HEK293T (cell line): ENCODE results near the gene MKLN1.
A peak's percentile ranks its signal among the peaks of the same experiment; 100 is the strongest.
"Not testable (repeated sequence)": the region's sequence is repeated elsewhere in the genome, so short reads cannot be mapped to it uniquely, and the experiment has no call there.

Experiments
- CTCF ChIA-PET: fragments of 350-600 bp; formaldehyde crosslinking; extraction: SDS; loops from one replicate; lab custom pipeline; 2021; ENCODE audit warnings: antibody characterized with exemption, inconsistent platforms; lab: Yijun Ruan, JAX
- POLR2A ChIA-PET: fragments of 350-600 bp; formaldehyde crosslinking; extraction: SDS; loops from one replicate; lab custom pipeline; 2020; ENCODE audit warnings: antibody characterized with exemption, inconsistent platforms; lab: Yijun Ruan, JAX
- DNase-seq: peaks from one replicate; pipeline ENCODE4 v3.0.0; 2012; ENCODE audit warnings: mixed read lengths; ENCODE audit errors: extremely low spot score
- ARNT ChIP-seq: fragments of 450-650 bp; IDR thresholded peaks from 2 replicates; pipeline ENCODE4 v1.6.1; 2017; ENCODE audit warnings: mild to moderate bottlenecking
- BHLHE40 ChIP-seq: fragments of 450-650 bp; IDR thresholded peaks from 2 replicates; pipeline ENCODE4 v1.6.1; 2016; ENCODE audit warnings: mild to moderate bottlenecking, moderate library complexity, borderline replicate concordance
- CTBP1 ChIP-seq: fragments of 450-650 bp; IDR thresholded peaks from 2 replicates; pipeline ENCODE4 v1.6.1; 2016; ENCODE audit warnings: borderline replicate concordance
- ELF4 ChIP-seq: fragments of 450-650 bp; IDR thresholded peaks from 2 replicates; pipeline ENCODE4 v1.6.1; 2017; ENCODE audit warnings: antibody characterized with exemption
- FOXA1 ChIP-seq: fragments of 450-650 bp; IDR thresholded peaks from 2 replicates; pipeline ENCODE4 v1.6.1; 2016; ENCODE audit warnings: mild to moderate bottlenecking
- FOXK2 ChIP-seq: fragments of 450-650 bp; IDR thresholded peaks from 2 replicates; pipeline ENCODE4 v1.6.1; 2016; ENCODE audit warnings: mild to moderate bottlenecking
- FOXM1 ChIP-seq: fragments of 450-650 bp; IDR thresholded peaks from 2 replicates; pipeline ENCODE4 v1.6.1; 2017; ENCODE audit warnings: mild to moderate bottlenecking, borderline replicate concordance
- HDGF ChIP-seq: fragments of 450-650 bp; IDR thresholded peaks from 2 replicates; pipeline ENCODE4 v1.6.1; 2017; ENCODE audit warnings: antibody characterized with exemption, borderline replicate concordance
- L3MBTL2 ChIP-seq: fragments of 450-650 bp; conservative IDR thresholded peaks from 2 replicates; pipeline ENCODE4 v1.6.1; 2016; ENCODE audit warnings: mild to moderate bottlenecking
- LEF1 ChIP-seq: fragments of 450-650 bp; IDR thresholded peaks from 2 replicates; pipeline ENCODE4 v1.6.1; 2017; ENCODE audit warnings: mild to moderate bottlenecking, borderline replicate concordance
- NFRKB ChIP-seq: fragments of 450-650 bp; IDR thresholded peaks from 2 replicates; pipeline ENCODE4 v1.6.1; 2016; ENCODE audit warnings: mild to moderate bottlenecking, moderate library complexity
- SP1 ChIP-seq: fragments of 450-650 bp; IDR thresholded peaks from 2 replicates; pipeline ENCODE4 v1.6.1; 2017
- SUZ12 ChIP-seq: fragments of 450-650 bp; IDR thresholded peaks from 2 replicates; pipeline ENCODE4 v1.6.1; 2016; ENCODE audit warnings: mild to moderate bottlenecking
- TARDBP ChIP-seq: fragments of 450-650 bp; IDR thresholded peaks from 2 replicates; pipeline ENCODE4 v1.6.1; 2016
- ZNF384 ChIP-seq: fragments of 450-650 bp; IDR thresholded peaks from 2 replicates; pipeline ENCODE4 v1.6.1; 2016
- TF ChIP-seq, protein P1 (sequence below): fragments of 450-650 bp; IDR thresholded peaks from 2 replicates; pipeline ENCODE4 v1.6.1; 2016

The MKLN1 gene

GRCh38 chr7:131326576-131326975 is 1.1 kb upstream of the MKLN1 start:
- no peak for DNase-seq
- POLR2A ChIA-PET, result interaction anchor here (0.6 to 1.9 kb wide), 3 partner anchors 30 to 221 kb away, joined by 3 to 7 read pairs (median 3); no protein-coding TSS in a partner anchor
- CTCF ChIA-PET, result no interaction called here
- TF ChIP-seq ARNT (no peak), LEF1 (no peak), SP1 (no peak)
- TF ChIP-seq, protein P1, sequence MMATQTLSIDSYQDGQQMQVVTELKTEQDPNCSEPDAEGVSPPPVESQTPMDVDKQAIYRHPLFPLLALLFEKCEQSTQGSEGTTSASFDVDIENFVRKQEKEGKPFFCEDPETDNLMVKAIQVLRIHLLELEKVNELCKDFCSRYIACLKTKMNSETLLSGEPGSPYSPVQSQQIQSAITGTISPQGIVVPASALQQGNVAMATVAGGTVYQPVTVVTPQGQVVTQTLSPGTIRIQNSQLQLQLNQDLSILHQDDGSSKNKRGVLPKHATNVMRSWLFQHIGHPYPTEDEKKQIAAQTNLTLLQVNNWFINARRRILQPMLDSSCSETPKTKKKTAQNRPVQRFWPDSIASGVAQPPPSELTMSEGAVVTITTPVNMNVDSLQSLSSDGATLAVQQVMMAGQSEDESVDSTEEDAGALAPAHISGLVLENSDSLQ, result no peak

GRCh38 chr7:131327049-131327625 is 539 bp upstream of the MKLN1 start:
- no peak for TF ChIP-seq ELF4
- no peak for TF ChIP-seq FOXM1
- TF ChIP-seq L3MBTL2, result peak; percentile 24; the same call in 1 of the 2 replicates
- DNase-seq, result peak; percentile 37
- POLR2A ChIA-PET, result interaction anchor here (0.6 to 1.9 kb wide), 4 partner anchors 29 to 222 kb away, joined by 3 to 7 read pairs (median 4); no protein-coding TSS in a partner anchor
- CTCF ChIA-PET, result no interaction called here

DNA sequence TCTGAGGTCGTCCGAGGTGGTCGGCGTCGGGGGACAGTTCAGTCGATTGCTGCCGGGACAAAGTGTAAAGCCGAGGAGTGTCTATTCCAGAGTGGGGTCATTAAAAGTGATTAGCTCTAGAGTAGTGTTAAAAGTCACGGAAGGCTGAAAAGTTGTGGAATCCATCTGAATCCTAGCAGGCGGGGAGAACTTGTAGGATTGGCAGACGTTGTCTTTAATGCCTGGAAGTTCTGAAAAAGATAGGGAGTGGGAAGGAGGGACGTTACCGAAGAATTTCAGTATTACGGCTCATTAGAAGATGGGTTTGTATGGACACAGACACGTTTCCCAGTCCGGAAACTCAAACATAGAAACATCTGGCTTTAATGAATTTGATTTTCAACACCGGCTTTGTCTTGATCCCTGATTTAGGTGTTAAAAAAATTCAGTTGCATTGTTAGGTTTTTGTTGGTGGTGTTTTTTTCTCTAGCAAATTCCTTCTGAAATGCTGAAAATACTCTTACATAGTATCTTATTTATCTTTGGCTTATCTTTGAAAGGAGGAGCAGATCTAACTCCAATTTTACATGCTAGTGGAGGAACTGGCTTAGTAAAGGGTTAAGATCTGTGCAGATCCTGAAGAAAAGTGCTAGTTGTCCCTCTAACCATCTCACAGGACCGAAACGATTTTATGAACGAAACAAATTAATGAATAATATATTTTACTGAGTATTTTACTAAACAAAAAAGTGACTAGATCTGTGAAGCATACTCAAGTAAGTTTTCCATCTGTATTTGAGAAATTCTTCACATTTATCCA is 900 bp downstream of the MKLN1 start:
- DNase-seq, result no peak
- ChIA-PET POLR2A (interaction anchor here (0.6 to 1.9 kb wide), 2 partner anchors 219 to 387 kb away, joined by 3 to 7 read pairs; no protein-coding TSS in a partner anchor), CTCF (no interaction called here)
- TF ChIP-seq BHLHE40 (no peak), SUZ12 (no peak), FOXM1 (no peak), CTBP1 (no peak), ZNF384 (no peak), LEF1 (no peak), TARDBP (no peak), NFRKB (no peak), HDGF (no peak), FOXA1 (no peak), ARNT (no peak), FOXK2 (no peak), SP1 (no peak), ELF4 (no peak), L3MBTL2 (no peak)
- TF ChIP-seq, protein P1, result no peak

GRCh38 chr7:131329176-131329570 is 1.5 kb downstream of the MKLN1 start:
- ChIA-PET CTCF (no interaction called here), POLR2A (interaction anchor here (0.6 kb wide), 1 partner anchor 388 kb away, joined by 3 read pairs; no protein-coding TSS in a partner anchor)
- TF ChIP-seq FOXK2 (no peak), ZNF384 (no peak), SP1 (no peak), HDGF (no peak), FOXA1 (no peak), SUZ12 (no peak), CTBP1 (no peak), ARNT (no peak)
- TF ChIP-seq, protein P1, result no peak
- DNase-seq, result no peak

DNA sequence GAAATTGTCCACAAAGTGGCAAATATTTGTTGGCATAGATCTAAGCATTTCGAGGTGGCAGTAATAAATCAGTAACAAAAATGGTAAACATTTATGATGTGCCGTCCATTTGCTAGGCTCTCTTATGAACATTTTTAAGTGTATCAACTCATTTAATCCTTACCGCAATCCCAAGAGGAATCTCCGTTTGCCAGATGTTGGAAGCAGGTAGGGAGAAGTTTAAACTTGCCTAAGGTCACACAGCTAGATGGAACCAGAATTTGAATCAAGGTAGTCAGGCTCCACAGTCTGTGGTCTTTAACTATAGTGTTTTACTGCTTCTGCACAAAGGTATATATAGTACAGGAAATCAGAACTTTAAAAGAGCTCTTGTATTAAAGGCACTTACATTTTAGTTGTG is 2.6 kb downstream of the MKLN1 start:
- CTCF ChIA-PET, result no interaction called here
- TF ChIP-seq FOXA1, result no peak
- TF ChIP-seq ZNF384, result no peak
- no peak for TF ChIP-seq SUZ12
- TF ChIP-seq SP1, result no peak
- no peak for TF ChIP-seq NFRKB
- TF ChIP-seq LEF1, result no peak
- no peak for TF ChIP-seq CTBP1
- TF ChIP-seq TARDBP, result no peak
- TF ChIP-seq FOXM1, result no peak
- TF ChIP-seq L3MBTL2, result no peak
- TF ChIP-seq FOXK2, result no peak
- TF ChIP-seq BHLHE40, result no peak
- no peak for TF ChIP-seq ELF4
- no peak for TF ChIP-seq HDGF
- no peak for TF ChIP-seq ARNT
- TF ChIP-seq, protein P1, result no peak
- POLR2A ChIA-PET, result no interaction called here
- no peak for DNase-seq

DNA sequence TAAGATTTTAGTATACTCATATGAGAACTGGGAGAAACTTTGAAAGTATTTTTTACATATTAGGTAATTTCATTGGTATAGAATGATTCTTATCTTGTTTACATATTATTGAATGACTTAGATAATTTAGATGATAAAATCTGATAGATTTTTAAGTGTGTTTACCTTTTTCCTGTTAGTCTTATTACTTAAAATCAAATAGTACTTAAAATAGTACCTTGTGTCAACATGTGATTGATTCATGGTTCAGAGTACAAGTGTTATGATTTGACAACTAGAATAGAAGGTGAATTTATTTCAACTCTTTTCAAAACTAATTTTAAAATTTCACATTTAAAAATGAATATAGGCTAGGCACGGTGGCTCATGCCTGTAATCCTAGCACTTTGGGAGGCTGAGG is 4.1 kb downstream of the MKLN1 start:
- CTCF ChIA-PET, result no interaction called here
- TF ChIP-seq LEF1 (no peak), CTBP1 (no peak), ARNT (no peak), FOXK2 (no peak), SUZ12 (no peak), NFRKB (no peak), L3MBTL2 (no peak), SP1 (no peak), TARDBP (no peak), BHLHE40 (no peak), HDGF (no peak), FOXA1 (no peak), FOXM1 (no peak)
- POLR2A ChIA-PET, result no interaction called here

GRCh38 chr7:131332729-131333128 is 5.1 kb downstream of the MKLN1 start:
- POLR2A ChIA-PET, CTCF ChIA-PET: not testable (repeated sequence)

More for the DNA sequence above, 4.1 kb downstream of the MKLN1 start:
- no peak for DNase-seq

More at GRCh38 chr7:131332729-131333128, 5.1 kb downstream of the MKLN1 start:
- not testable (repeated sequence) for DNase-seq
